Fibroblast of lung (primary cell): ENCODE data around the gene TENT5C.

Experiments used
- EZH2 ChIP-seq: IDR thresholded peaks from 2 replicates; pipeline ENCODE4 v1.5.1; 2012; ENCODE audit warnings: low read length, control low read depth, mild to moderate bottlenecking; ENCODE audit errors: missing control alignments
- TF ChIP-seq, protein P1 (sequence below), 2 donors: IDR thresholded peaks in 1 of 2; conservative IDR thresholded peaks in 1 of 2; 1 replicate in 1 of 2; 2 replicates in 1 of 2; pipeline ENCODE4 v1.5.1; 2011 to 2012; ENCODE audit warnings: low read length in 2 of 2, control low read depth in 1 of 2, inconsistent platforms in 1 of 2, low read depth in 1 of 2, mild to moderate bottlenecking in 1 of 2

DNA sequence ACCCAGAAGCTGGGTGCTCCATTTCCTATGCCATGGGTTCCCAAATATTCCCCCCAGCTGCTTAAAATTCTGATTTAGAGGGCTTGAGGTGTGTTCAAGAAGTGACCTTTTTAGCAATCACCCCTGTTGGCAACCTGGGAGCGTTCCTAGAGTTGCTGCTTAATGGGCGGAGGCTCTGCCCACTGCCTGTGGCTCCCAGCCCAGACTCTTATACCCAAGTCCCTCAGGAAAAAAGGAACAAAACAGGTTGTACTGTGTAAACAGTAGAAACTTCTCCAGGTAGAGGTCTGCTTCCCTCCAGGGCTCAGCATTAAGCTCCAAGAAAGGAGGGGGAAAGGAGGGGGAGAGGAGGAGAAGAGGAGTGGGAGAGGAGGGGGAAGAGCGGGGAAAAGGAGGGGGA lies 14.6 kb upstream of the TENT5C start:
- TF ChIP-seq, protein P1, sequence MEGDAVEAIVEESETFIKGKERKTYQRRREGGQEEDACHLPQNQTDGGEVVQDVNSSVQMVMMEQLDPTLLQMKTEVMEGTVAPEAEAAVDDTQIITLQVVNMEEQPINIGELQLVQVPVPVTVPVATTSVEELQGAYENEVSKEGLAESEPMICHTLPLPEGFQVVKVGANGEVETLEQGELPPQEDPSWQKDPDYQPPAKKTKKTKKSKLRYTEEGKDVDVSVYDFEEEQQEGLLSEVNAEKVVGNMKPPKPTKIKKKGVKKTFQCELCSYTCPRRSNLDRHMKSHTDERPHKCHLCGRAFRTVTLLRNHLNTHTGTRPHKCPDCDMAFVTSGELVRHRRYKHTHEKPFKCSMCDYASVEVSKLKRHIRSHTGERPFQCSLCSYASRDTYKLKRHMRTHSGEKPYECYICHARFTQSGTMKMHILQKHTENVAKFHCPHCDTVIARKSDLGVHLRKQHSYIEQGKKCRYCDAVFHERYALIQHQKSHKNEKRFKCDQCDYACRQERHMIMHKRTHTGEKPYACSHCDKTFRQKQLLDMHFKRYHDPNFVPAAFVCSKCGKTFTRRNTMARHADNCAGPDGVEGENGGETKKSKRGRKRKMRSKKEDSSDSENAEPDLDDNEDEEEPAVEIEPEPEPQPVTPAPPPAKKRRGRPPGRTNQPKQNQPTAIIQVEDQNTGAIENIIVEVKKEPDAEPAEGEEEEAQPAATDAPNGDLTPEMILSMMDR (conservative IDR thresholded peaks at IDR 0.05 in 1 of 2, IDR thresholded peaks at IDR 0.05 in 1 of 2; ENCODE audit: low read depth in 1 of 2, low read length in 2 of 2), result no peak
- no peak for TF ChIP-seq EZH2
